Islet precursor cell (in vitro differentiated cells): ENCODE results near the gene OR4C45.
"Not testable (repeated sequence)": the region's sequence is repeated elsewhere in the genome, so short reads cannot be mapped to it uniquely, and the experiment has no call there.

Experiments used
- DNase-seq: peaks from one replicate; pipeline ENCODE4 v3.0.0-alpha.2; 2018

Gene OR4C45

GRCh38 chr11:50032574-50032973 lies at the start of gene OR4C45:
Gene OR4C45 (plus strand): TSS chr11:50032874.
- no peak for DNase-seq

- no peak for DNase-seq
These were observed 37.1 kb upstream of the OR4C45 start for GRCh38 chr11:49995565-49995964.

- no peak for DNase-seq
These were observed 2.5 kb upstream of the OR4C45 start for GRCh38 chr11:50030193-50030592.

- not testable (repeated sequence) for DNase-seq
These were observed 3.6 kb downstream of the OR4C45 start for GRCh38 chr11:50036239-50036638.

GRCh38 chr11:50037251-50037650 lies 4.6 kb downstream of the OR4C45 start:
- DNase-seq = no peak

- no peak for DNase-seq
These were observed 12.0 kb downstream of the OR4C45 start for GRCh38 chr11:50044647-50045046.

- not testable (repeated sequence) for DNase-seq
These were observed 30.4 kb downstream of the OR4C45 start for GRCh38 chr11:50063056-50063455.

- no peak for DNase-seq
These were observed 37.7 kb downstream of the OR4C45 start for GRCh38 chr11:50070389-50070788.

- no peak for DNase-seq
These were observed 39.0 kb downstream of the OR4C45 start for GRCh38 chr11:50071584-50072225.

- no peak for DNase-seq
These were observed 39.8 kb downstream of the OR4C45 start for GRCh38 chr11:50072226-50073112.

GRCh38 chr11:50073113-50074105 lies 40.7 kb downstream of the OR4C45 start:
- no peak for DNase-seq

- no peak for DNase-seq
These were observed 41.5 kb downstream of the OR4C45 start for GRCh38 chr11:50074161-50074560.

- DNase-seq = no peak
These were observed 43.2 kb downstream of the OR4C45 start for GRCh38 chr11:50075856-50076255.

- no peak for DNase-seq
These were observed 44.9 kb downstream of the OR4C45 start for GRCh38 chr11:50077526-50077925.

- DNase-seq = no peak
These were observed 45.3 kb downstream of the OR4C45 start for GRCh38 chr11:50078001-50078400.

GRCh38 chr11:50078946-50079345 lies 46.3 kb downstream of the OR4C45 start:
- not testable (repeated sequence) for DNase-seq

- no peak for DNase-seq
These were observed 47.6 kb downstream of the OR4C45 start for GRCh38 chr11:50080256-50080655.
